GM21447 (cell line): ENCODE measurements around the gene BMP5.

Source experiments
- ATAC-seq: cut with Tn5 transposase; IDR thresholded peaks from one replicate; pipeline ENCODE4 v1.9.1; 2021; ENCODE audit not compliant: unreplicated experiment

The BMP5 gene

GRCh38 chr6:55729665-55730064 is 145.7 kb downstream of the BMP5 start:
- ATAC-seq = no peak

- no peak for ATAC-seq
Measured at GRCh38 chr6:55726144-55726543, 149.2 kb downstream of the BMP5 start.

GRCh38 chr6:55714831-55715230 is 160.6 kb downstream of the BMP5 start:
- ATAC-seq = no peak

- ATAC-seq = no peak
Measured at GRCh38 chr6:55713436-55713835, 162.0 kb downstream of the BMP5 start.

GRCh38 chr6:55708711-55709110 is 166.7 kb downstream of the BMP5 start:
- no peak for ATAC-seq

- no peak for ATAC-seq
Measured at GRCh38 chr6:55705451-55706440, 169.6 kb downstream of the BMP5 start.

- no peak for ATAC-seq
Measured at GRCh38 chr6:55704421-55704820, 171.0 kb downstream of the BMP5 start.
